Smooth muscle cell (in vitro differentiated cells): ENCODE data around the gene GLI3. TPM values are rescaled to one million over a fixed set of nuclear protein-coding genes. Genes with fewer than 3 reads are reported as not detected.

Experiments used
- DNase-seq: peaks from one replicate; lab custom pipeline; 2025; ENCODE audit not compliant: unreplicated experiment; lab: John Stamatoyannopoulos, UW
- H2AFZ ChIP-seq: fragments of 200-600 bp; sonication (generic); 2 replicates; pipeline ENCODE4 v1.6.0; 2016; ENCODE audit warnings: antibody characterized with exemption, low read depth, mild to moderate bottlenecking
- H3F3A ChIP-seq: fragments of 200-600 bp; sonication (generic); 2 replicates; pipeline ENCODE4 v1.6.0; 2017; ENCODE audit warnings: antibody characterized with exemption, low read depth
- H3K27ac ChIP-seq: fragments of 200-600 bp; sonication (generic); 2 replicates; pipeline ENCODE4 v1.5.1; 2016; ENCODE audit warnings: low read depth, mild to moderate bottlenecking
- H3K27me3 ChIP-seq: fragments of 200-600 bp; sonication (generic); 2 replicates; pipeline ENCODE4 v1.6.1; 2016; ENCODE audit warnings: low read depth, mild to moderate bottlenecking
- H3K36me3 ChIP-seq: fragments of 200-600 bp; sonication (generic); 2 replicates; pipeline ENCODE4 v1.5.1; 2016; ENCODE audit warnings: low read depth
- H3K4me1 ChIP-seq: fragments of 200-600 bp; sonication (generic); 2 replicates; pipeline ENCODE4 v1.5.1; 2016; ENCODE audit warnings: low read depth
- H3K4me2 ChIP-seq: fragments of 200-600 bp; sonication (generic); 2 replicates; pipeline ENCODE4 v1.6.0; 2016; ENCODE audit warnings: mild to moderate bottlenecking
- H3K4me3 ChIP-seq: fragments of 200-600 bp; sonication (generic); 2 replicates; pipeline ENCODE4 v1.5.1; 2016; ENCODE audit warnings: mild to moderate bottlenecking
- H3K79me2 ChIP-seq: fragments of 200-600 bp; sonication (generic); 2 replicates; pipeline ENCODE4 v1.6.0; 2016; ENCODE audit warnings: low read depth, mild to moderate bottlenecking
- H3K9ac ChIP-seq: fragments of 200-600 bp; sonication (generic); 2 replicates; pipeline ENCODE4 v1.6.0; 2016; ENCODE audit warnings: low read depth
- H3K9me3 ChIP-seq: fragments of 200-600 bp; sonication (generic); replicated peaks from 2 replicates; pipeline ENCODE4 v1.5.1; 2016; ENCODE audit warnings: low read depth
- H4K20me1 ChIP-seq: fragments of 200-600 bp; sonication (generic); 2 replicates; pipeline ENCODE4 v1.6.0; 2016; ENCODE audit warnings: low read depth
- WGBS: methylation state at CpG from one replicate; pipeline ENCODE4 v1.1.7; 2016; ENCODE audit warnings: low lambda C conversion rate; 5-methylcytosine and 5-hydroxymethylcytosine counted together
- polyA plus RNA-seq: library from polyadenylated mRNA; unstranded; fragments of >200 nt; fragmentation: Nextera tagmentation; extraction: Ambion mirVana; gene quantifications from 2 replicates; pipeline ENCODE4 v1.2.1, GENCODE V29; 2016
- total RNA-seq: library from RNA; depleted of rRNA; stranded (reverse); fragments of >200 nt; gene quantifications from 2 replicates; pipeline ENCODE4 v1.2.3, GENCODE V29; 2014
- TF ChIP-seq, protein P1 (sequence below): fragments of 200-600 bp; sonication (generic); IDR thresholded peaks from 2 replicates; pipeline ENCODE4 v1.5.1; 2017; ENCODE audit warnings: borderline replicate concordance, mild to moderate bottlenecking, antibody characterized with exemption; ENCODE audit not compliant: insufficient read depth, poor library complexity, severe bottlenecking

Gene GLI3
- total and polyA plus RNA-seq, 2 experiments from 2014 or later, result 31.1 to 70.4 TPM

DNA sequence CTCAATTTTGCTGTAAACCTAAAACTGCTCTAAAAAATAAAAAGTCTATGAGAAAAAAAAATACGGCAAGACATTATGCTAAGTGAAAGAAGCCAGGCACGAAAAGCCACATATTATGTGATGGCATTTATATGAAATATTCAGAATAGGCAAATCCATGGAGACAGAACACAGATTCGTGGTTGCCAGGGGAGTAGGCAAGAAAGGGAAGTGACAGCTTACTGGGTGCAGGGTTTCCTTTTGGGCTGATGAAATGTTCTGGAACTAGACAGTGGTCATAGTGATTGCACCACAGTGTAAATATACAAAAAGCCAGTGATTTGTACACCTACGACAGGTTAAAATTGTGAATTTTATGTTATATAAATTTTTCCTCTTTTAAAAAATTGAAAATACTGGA, 41.3 kb upstream of the GLI3 start:
- 91% methylated on average over 4 of the region's 4 CpGs for WGBS
- TF ChIP-seq, protein P1, sequence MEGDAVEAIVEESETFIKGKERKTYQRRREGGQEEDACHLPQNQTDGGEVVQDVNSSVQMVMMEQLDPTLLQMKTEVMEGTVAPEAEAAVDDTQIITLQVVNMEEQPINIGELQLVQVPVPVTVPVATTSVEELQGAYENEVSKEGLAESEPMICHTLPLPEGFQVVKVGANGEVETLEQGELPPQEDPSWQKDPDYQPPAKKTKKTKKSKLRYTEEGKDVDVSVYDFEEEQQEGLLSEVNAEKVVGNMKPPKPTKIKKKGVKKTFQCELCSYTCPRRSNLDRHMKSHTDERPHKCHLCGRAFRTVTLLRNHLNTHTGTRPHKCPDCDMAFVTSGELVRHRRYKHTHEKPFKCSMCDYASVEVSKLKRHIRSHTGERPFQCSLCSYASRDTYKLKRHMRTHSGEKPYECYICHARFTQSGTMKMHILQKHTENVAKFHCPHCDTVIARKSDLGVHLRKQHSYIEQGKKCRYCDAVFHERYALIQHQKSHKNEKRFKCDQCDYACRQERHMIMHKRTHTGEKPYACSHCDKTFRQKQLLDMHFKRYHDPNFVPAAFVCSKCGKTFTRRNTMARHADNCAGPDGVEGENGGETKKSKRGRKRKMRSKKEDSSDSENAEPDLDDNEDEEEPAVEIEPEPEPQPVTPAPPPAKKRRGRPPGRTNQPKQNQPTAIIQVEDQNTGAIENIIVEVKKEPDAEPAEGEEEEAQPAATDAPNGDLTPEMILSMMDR, result no peak

DNA sequence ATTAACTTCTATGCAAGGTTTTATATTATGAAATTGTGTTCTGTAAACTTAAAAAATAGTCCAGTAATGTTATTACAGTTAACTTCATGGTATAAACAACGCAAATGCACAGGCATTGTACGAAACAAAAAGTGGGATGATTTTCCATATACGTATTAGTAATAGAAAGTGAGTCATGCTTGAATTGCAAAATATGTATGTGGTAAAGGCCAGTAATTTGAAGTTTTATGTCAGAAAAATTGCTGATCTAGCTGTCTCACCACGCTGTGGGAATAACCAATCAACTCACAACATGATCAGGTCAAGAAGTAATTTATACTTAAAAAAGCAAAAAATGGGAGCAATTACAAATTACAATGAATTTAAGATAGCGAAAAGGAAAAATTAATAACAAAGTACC, 37.0 kb upstream of the GLI3 start:
- H3K27me3 ChIP-seq, result no peaks in the 10 kb centered on the region
- TF ChIP-seq, protein P1, result no peak
- H3F3A ChIP-seq, result peaks cover 4% of the 10 kb centered on the region
- no peak overlapping the region for H3K9ac ChIP-seq
- no peak overlapping the region for H2AFZ ChIP-seq
- H3K4me1 ChIP-seq, result peaks cover 6% of the 10 kb centered on the region
- no peaks in the 10 kb centered on the region for H4K20me1 ChIP-seq
- no peak for DNase-seq
- no peak overlapping the region for H3K4me3 ChIP-seq
- no peaks in the 10 kb centered on the region for H3K36me3 ChIP-seq
- H3K4me2 ChIP-seq, result no peak overlapping the region
- H3K9me3 ChIP-seq, result no peaks in the 10 kb centered on the region
- H3K27ac ChIP-seq, result peak overlapping the region; percentile 39
- H3K79me2 ChIP-seq, result no peaks in the 10 kb centered on the region
- 67% methylated on average over 5 of the region's 5 CpGs for WGBS

More for the DNA sequence above, 41.3 kb upstream of the GLI3 start:
- Histone ChIP-seq H3K4me1 (peaks cover 6% of the 10 kb centered on the region), H3K27me3 (no peaks in the 10 kb centered on the region), H3K4me3 (no peak overlapping the region), H3K4me2 (no peak overlapping the region), H3K79me2 (no peaks in the 10 kb centered on the region), H4K20me1 (no peaks in the 10 kb centered on the region), H3K27ac (no peak overlapping the region), H2AFZ (no peak overlapping the region), H3F3A (no peaks in the 10 kb centered on the region), H3K9me3 (no peaks in the 10 kb centered on the region), H3K9ac (no peak overlapping the region), H3K36me3 (no peaks in the 10 kb centered on the region)
- no peak for DNase-seq

DNA sequence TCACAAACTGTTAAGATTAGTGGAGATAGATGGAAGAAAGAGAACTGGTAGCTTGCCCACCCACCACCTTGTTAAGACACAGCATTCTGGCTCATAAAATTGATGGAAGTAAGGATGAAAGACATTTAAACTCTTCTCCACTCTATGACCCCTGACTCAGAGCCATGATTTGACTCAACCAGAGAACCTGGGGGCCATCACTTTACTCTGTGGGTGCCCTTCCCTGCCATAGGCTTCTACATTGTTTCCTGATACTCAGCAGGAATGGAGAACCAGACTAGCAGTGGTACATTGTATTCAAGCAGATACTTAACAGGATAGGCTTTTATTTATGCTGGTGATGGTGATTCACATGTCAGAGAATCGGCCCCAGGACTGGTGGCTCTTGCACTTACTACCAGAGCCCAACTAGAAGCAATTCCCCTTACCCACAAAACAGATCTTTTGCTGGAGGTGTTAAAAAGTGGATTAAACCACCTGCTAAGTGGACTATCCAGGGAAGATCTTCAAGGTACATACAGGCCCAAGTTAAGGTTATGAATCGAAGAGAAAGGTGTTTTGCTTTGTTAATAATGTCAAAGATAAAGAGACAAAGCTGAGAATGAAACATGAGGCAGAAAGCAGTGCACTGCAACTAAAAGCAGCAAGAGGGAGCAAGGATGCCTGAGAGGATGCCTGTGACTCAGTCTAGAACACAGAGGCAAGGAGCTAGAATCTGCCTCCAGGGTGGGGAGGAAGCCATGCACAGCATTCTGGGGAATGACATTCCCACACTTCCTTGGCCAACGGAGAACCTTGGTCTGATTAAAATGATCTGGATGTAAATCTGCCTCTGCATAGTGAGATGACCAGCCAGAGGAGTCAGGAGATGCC, 36.0 kb upstream of the GLI3 start:
- Histone ChIP-seq H3K9ac (no peak overlapping the region), H3K4me2 (no peak overlapping the region), H3K36me3 (no peaks in the 10 kb centered on the region), H3K79me2 (no peaks in the 10 kb centered on the region), H3K9me3 (no peaks in the 10 kb centered on the region), H3K27ac (peak overlapping the region; percentile 39), H3F3A (peaks cover 4% of the 10 kb centered on the region), H3K4me1 (peaks cover 6% of the 10 kb centered on the region), H2AFZ (peak overlapping the region; percentile 42), H3K27me3 (no peaks in the 10 kb centered on the region), H3K4me3 (no peak overlapping the region), H4K20me1 (no peaks in the 10 kb centered on the region)
- 48% methylated on average over 3 of the region's 3 CpGs for WGBS
- no peak for DNase-seq
- TF ChIP-seq, protein P1, result peak; percentile 41

DNA sequence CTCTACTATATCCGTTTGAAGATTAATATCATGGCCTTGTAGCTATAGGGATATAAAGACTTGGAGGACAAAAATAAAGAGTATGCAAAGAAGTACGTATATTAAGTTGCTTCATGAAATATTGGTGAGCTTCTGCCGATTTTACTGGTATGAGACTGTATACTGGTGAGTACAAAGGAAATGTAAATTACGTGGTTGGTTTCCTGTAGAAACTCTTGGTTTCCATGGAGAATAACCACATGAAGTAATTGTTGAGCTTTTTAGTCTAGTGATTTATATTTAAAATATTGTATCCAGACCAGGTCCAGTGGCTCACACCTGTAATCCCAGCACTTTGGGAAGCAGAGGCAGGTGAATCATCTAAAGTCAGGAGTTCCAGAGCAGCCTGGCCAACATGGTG, 32.2 kb upstream of the GLI3 start:
- H3K36me3 ChIP-seq, result no peaks in the 10 kb centered on the region
- H3F3A ChIP-seq, result peaks cover 4% of the 10 kb centered on the region
- H3K4me2 ChIP-seq, result no peak overlapping the region
- H2AFZ ChIP-seq, result no peak overlapping the region
- 90% methylated on average over 4 of the region's 4 CpGs for WGBS
- TF ChIP-seq, protein P1, result no peak
- H3K4me1 ChIP-seq, result peaks cover 8% of the 10 kb centered on the region
- no peaks in the 10 kb centered on the region for H4K20me1 ChIP-seq
- no peaks in the 10 kb centered on the region for H3K27me3 ChIP-seq
- no peak for DNase-seq
- no peak overlapping the region for H3K27ac ChIP-seq
- no peak overlapping the region for H3K4me3 ChIP-seq
- H3K9me3 ChIP-seq, result no peaks in the 10 kb centered on the region
- H3K9ac ChIP-seq, result no peak overlapping the region
- H3K79me2 ChIP-seq, result no peaks in the 10 kb centered on the region
